Lung (tissue), 12 donors: ENCODE results near the gene PFKM. TPM values are rescaled to one million over a fixed set of nuclear protein-coding genes. Genes with fewer than 3 reads are reported as not detected.

ENCODE experiments used
- ATAC-seq: fragments of 200-7000 bp; cut with Tn5 transposase; one replicate; pipeline ENCODE4 v1.9.1; 2020; ENCODE audit warnings: moderate number of reproducible peaks; ENCODE audit not compliant: insufficient read depth, low FRiP score
- DNase-seq, 3 donors: peaks; one replicate each; pipeline ENCODE4 v3.0.0-alpha.2; 2013 to 2017
- H3K27ac ChIP-seq, 2 donors: one replicate each; pipeline ENCODE4 v1.5.1; 2013; ENCODE audit warnings: mild to moderate bottlenecking in 2 of 2, moderate library complexity in 2 of 2, control low read depth in 1 of 2, inconsistent platforms in 1 of 2, low read depth in 1 of 2, low read length in 1 of 2
- H3K27me3 ChIP-seq, 3 donors: one replicate each; pipeline ENCODE4 v1.5.1; 2013; ENCODE audit warnings: low read length in 2 of 3; ENCODE audit not compliant: control insufficient read depth in 3 of 3, insufficient read depth in 3 of 3
- H3K36me3 ChIP-seq, 4 donors: one replicate each; pipeline ENCODE4 v1.5.1; 2013; ENCODE audit warnings: low read length in 4 of 4, mild to moderate bottlenecking in 1 of 4, moderate library complexity in 1 of 4; ENCODE audit not compliant: control insufficient read depth in 4 of 4, insufficient read depth in 4 of 4
- H3K4me1 ChIP-seq, 5 donors: one replicate each; pipeline ENCODE4 v1.5.1; 2013; ENCODE audit warnings: low read length in 5 of 5, mild to moderate bottlenecking in 2 of 5, moderate library complexity in 1 of 5; ENCODE audit not compliant: control insufficient read depth in 5 of 5, insufficient read depth in 5 of 5
- H3K4me3 ChIP-seq: one replicate; pipeline ENCODE4 v1.5.1; 2013; ENCODE audit warnings: mild to moderate bottlenecking, control low read depth, moderate library complexity
- H3K9ac ChIP-seq, 2 donors: one replicate each; pipeline ENCODE4 v1.5.1; 2013; ENCODE audit warnings: low read length in 2 of 2, control low read depth in 1 of 2; ENCODE audit not compliant: insufficient read depth in 1 of 2
- H3K9me3 ChIP-seq, 4 donors: one replicate each; pipeline ENCODE4 v1.5.1; 2013; ENCODE audit warnings: low read length in 3 of 4, mild to moderate bottlenecking in 1 of 4, moderate library complexity in 1 of 4; ENCODE audit not compliant: control insufficient read depth in 4 of 4, insufficient read depth in 3 of 4
- WGBS, 2 donors: extraction: QIAGEN DNeasy Blood & Tissue Kit; methylation state at CpG; one replicate each; pipeline ENCODE4 v1.1.7; 2013; 5-methylcytosine and 5-hydroxymethylcytosine counted together
- polyA plus RNA-seq, 2 donors: library from polyadenylated mRNA; stranded (reverse); fragments of 200-250 nt; gene quantifications; one replicate each; pipeline ENCODE4 v1.2.1, GENCODE V29; 2013
- total RNA-seq, 2 donors: library from RNA; depleted of rRNA in 1 of 2; stranded (reverse); fragments of >200 nt in 1 of 2; gene quantifications; one replicate each; pipeline ENCODE4 v1.2.1, GENCODE V29; 2014 to 2021
- TF ChIP-seq, protein P1 (sequence below): IDR thresholded peaks from 2 replicates; pipeline ENCODE4 v1.5.1; 2012; ENCODE audit warnings: mild to moderate bottlenecking; ENCODE audit errors: control extremely low read depth, extremely low read depth
- donor health status: control.
- donor health status: control.
- donor health status: Bipolar disorder and iron deficiency.
- donor health status: healthy.
- donor health status: DM: yes; HTN: yes; CAD: no.

The PFKM gene
- total and polyA plus RNA-seq, 4 donors = 14.0 to 48.9 (median 30.4) TPM

DNA sequence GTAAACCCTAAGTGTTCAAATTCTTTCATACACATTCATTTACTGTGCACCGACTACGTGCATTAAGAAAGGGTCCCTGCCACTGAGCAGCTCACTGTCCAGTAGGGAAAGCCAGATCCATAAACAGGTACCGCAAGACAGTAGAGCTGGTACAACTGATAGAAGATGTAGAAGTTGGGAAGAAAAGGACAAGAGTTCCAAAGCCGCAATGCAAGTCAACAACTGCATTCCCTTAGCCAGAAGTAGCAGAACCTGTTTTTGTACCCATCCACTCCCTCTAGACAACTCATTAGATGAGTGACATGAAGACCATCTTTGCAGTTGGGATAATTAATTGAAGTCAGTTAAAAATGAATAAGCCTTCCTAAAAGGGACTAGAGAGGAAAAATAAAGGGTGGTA lies 14.6 kb upstream of the PFKM start:
- Histone ChIP-seq H3K4me3 (no peak overlapping the region), H3K27ac (no peak overlapping the region), H3K27me3 (no peaks in the 10 kb centered on the region), H3K9me3 (no peaks in the 10 kb centered on the region), H3K4me1 (peaks cover 2 to 17% (median 7%) of the 10 kb centered on the region in 5 donors), H3K36me3 (no peaks in the 10 kb centered on the region), H3K9ac (peak overlapping the region in 1 of 2 donors; percentile 15)
- DNase-seq = peak in 1 of 3 donors; percentile 2
- WGBS, 2 donors = 66 to 82% methylated on average over 4 of the region's 4 CpGs
- TF ChIP-seq, protein P1, sequence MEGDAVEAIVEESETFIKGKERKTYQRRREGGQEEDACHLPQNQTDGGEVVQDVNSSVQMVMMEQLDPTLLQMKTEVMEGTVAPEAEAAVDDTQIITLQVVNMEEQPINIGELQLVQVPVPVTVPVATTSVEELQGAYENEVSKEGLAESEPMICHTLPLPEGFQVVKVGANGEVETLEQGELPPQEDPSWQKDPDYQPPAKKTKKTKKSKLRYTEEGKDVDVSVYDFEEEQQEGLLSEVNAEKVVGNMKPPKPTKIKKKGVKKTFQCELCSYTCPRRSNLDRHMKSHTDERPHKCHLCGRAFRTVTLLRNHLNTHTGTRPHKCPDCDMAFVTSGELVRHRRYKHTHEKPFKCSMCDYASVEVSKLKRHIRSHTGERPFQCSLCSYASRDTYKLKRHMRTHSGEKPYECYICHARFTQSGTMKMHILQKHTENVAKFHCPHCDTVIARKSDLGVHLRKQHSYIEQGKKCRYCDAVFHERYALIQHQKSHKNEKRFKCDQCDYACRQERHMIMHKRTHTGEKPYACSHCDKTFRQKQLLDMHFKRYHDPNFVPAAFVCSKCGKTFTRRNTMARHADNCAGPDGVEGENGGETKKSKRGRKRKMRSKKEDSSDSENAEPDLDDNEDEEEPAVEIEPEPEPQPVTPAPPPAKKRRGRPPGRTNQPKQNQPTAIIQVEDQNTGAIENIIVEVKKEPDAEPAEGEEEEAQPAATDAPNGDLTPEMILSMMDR = no peak
- no peak for ATAC-seq

- Histone ChIP-seq H3K4me3 (peak overlapping the region; percentile 95), H3K9ac (peak overlapping the region; percentile 61 to 84), H3K36me3 (no peaks in the 10 kb centered on the region), H3K4me1 (peaks cover 2 to 17% (median 7%) of the 10 kb centered on the region in 5 donors), H3K27me3 (no peaks in the 10 kb centered on the region), H3K27ac (peak overlapping the region; percentile 78 to 98), H3K9me3 (no peaks in the 10 kb centered on the region)
- DNase-seq (peak in 1 of 3 donors; percentile 49), ATAC-seq (peak; percentile 13)
- 0 to 1% methylated on average over 25 to 30 of the region's 30 CpGs for WGBS, 2 donors
- TF ChIP-seq, protein P1 = no peak
Measured at GRCh38 chr12:48105321-48105866, 13.8 kb upstream of the PFKM start.

DNA sequence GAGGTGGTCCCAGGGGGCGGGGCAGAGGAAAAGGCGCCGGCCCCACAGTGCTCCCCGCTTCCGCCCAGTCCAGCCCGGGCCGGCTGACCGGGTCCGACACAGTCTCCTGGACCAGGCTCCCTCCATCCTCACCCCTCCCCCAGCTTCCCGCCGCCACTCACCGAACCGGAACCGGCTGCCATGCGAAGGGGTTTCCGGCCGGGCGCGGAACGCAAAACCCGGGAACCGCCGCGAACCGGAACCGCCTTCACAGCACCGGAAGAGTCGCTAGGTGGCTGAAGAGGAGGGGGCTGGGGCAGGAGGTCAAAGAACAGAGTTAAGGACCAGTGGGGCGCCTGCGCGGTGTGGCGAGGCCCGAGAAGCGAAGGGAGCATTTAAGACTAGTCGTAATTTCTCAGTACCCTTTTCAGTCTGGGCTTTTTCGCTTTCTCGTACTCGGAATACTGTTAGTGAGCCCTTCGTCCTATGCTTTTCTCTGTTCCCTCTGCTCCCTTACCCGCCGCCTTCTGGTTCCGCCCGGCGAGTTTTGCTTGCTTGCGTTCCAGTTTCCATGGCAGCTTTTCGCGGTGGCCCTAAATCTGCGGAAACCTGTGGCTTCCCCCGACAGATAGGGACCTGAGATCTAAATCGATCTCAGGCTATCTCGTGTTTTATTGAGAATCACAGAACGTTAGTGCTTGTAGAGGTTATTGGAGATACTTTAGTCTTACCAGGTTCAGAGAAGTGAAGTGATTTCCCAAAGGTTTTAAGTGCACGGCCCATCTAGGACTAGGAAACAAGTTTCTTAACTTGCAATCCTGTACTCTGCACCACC lies 13.1 kb upstream of the PFKM start, which contains the start of gene SENP1:
Gene SENP1, minus strand, starts transcription at position 213 of the 814 bp plus-strand sequence. CDS start 4,607 bp downstream, outside the sequence.
- DNase-seq = peak; percentile 91 to 92 (median 91)
- 0 to 1% methylated on average over 53 of the region's 53 CpGs for WGBS, 2 donors
- no peaks in the 10 kb centered on the region for H3K9me3 ChIP-seq
- no peaks in the 10 kb centered on the region for H3K36me3 ChIP-seq
- peak within 1 kb of the TSS; percentile 95 for H3K4me3 ChIP-seq
- H3K27ac ChIP-seq = peak within 1 kb of the TSS; percentile 78 to 98
- peak within 1 kb of the TSS; percentile 84 to 95 for H3K9ac ChIP-seq
- H3K4me1 ChIP-seq = peaks cover 2 to 17% (median 7%) of the 10 kb centered on the region in 5 donors
- TF ChIP-seq, protein P1 = no peak
- ATAC-seq = peak; percentile 87
- H3K27me3 ChIP-seq = no peaks in the 10 kb centered on the region
